ENCODE results near the gene TXNDC15. TPM values are rescaled to one million over a fixed set of nuclear protein-coding genes. Genes with fewer than 3 reads are reported as not detected.

Gene TXNDC15
- total RNA-seq, 1 donor: 85.9 TPM

GRCh38 chr5:134932508-134932907 lies 58.3 kb downstream of the TXNDC15 start:
- no peak overlapping the region for H3K4me3 ChIP-seq (ENCODE audit: low read depth, low read length)
- no peak for DNase-seq (ENCODE audit: low read depth)
- no peak for TF ChIP-seq CTCF (IDR thresholded peaks at IDR 0.05; ENCODE audit: insufficient read depth, low read length)

- no peak overlapping the region for H3K4me3 ChIP-seq (ENCODE audit: low read depth, low read length)
- no peak for DNase-seq (ENCODE audit: low read depth)
- no peak for TF ChIP-seq CTCF (IDR thresholded peaks at IDR 0.05; ENCODE audit: insufficient read depth, low read length)
Observed at GRCh38 chr5:134934202-134934601, 60.0 kb downstream of the TXNDC15 start.

DNA sequence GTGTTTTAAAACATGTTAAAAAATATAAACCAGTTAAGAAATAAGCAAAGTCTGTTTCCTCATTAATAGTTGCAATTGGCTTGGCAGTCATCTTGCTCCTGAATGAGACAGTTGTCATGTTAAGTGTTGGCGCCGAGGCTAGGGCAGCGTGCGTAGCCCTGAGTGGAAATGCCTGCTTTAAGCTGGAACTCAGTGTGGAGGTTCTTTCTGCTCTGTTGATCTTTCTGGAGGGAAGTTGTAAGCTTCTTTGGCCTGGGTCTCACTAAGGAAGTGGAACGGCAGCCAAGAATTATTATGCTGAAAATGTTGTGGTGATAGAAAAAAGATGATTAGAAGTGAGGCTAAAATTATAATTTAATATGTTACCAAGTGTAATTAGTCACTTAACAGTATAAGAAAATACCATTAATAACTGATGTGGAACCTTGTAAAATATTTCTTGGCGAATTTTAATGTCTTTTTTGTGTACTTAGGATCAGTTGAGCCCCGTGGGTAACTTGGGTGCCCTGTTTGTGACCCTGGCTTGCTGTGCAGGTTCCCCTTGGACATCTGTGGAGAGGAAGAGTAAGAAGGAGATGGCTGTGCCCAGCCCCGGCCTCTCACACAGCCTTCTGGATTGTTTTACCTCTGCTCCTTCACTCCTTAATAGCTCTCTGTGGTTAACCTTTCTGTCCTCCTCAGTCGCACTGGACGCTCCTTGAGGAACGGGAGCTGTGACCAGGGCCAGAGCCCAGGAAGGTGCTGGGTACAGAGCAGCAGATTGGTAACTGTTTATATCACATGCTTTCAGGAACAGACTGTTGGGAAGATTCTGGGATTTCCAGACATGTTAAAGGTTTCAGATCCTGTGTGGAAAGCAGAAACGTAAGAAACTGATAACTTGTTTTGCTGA lies 61.8 kb downstream of the TXNDC15 start:
- no peak for TF ChIP-seq CTCF (IDR thresholded peaks at IDR 0.05; ENCODE audit: insufficient read depth, low read length)
- H3K4me3 ChIP-seq (ENCODE audit: low read depth, low read length): no peak overlapping the region
- DNase-seq (ENCODE audit: low read depth): no peak

- no peak overlapping the region for H3K4me3 ChIP-seq (ENCODE audit: low read depth, low read length)
- DNase-seq (ENCODE audit: low read depth): no peak
- TF ChIP-seq CTCF (IDR thresholded peaks at IDR 0.05; ENCODE audit: insufficient read depth, low read length): no peak
Observed at GRCh38 chr5:134937526-134937925, 63.4 kb downstream of the TXNDC15 start.

DNA sequence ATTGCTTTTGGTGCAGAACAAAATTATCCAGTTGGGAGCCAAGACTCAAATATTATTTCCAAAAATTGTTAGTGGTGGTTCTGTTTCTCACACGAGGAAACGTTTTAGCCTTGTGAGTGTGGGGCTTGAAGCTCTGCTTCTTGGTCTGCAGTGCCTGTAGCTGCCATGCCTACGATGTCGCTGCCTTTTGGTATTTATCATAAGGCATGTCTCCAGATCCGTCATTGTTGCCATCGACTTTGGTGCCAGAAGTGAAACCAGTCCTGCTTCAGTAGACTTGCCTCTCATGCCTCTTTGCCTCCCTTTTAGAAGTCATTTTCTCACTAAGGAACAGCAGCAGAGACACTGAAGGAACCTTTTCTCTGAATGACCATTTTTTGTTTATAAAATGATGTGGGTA lies 63.9 kb downstream of the TXNDC15 start:
- peak; percentile 10 for DNase-seq (ENCODE audit: low read depth)
- TF ChIP-seq CTCF (IDR thresholded peaks at IDR 0.05; ENCODE audit: insufficient read depth, low read length): no peak
- no peak overlapping the region for H3K4me3 ChIP-seq (ENCODE audit: low read depth, low read length)

DNA sequence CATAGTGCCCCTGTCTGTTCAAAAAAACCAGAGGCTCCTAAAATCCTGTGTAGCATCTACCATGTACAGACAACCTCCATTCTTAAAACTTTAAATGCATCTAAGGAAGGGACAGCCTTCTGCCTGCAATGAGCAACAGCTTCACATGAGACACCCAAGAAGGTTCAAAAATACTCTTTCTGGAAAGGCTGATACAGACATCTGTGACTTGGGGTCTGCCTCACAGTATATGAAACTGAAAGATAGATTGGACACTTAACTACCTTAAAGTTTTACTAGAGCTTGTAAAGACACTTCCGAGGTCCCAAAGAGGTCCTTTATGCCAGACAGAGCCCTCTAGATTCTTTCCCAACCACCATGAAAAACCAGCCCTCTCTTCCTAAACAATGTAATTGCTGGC lies 65.3 kb downstream of the TXNDC15 start:
- H3K4me3 ChIP-seq (ENCODE audit: low read depth, low read length): no peak overlapping the region
- no peak for TF ChIP-seq CTCF (IDR thresholded peaks at IDR 0.05; ENCODE audit: insufficient read depth, low read length)
- DNase-seq (ENCODE audit: low read depth): no peak
